Measurements from ENCODE around the gene LCA5L.

Gene LCA5L

GRCh38 chr21:39367783-39368182, 77.8 kb downstream of the LCA5L start:
- TF ChIP-seq TOX (CRISPR knock-in tag; IDR thresholded peaks at IDR 0.05; ENCODE audit: borderline replicate concordance): no peak
- TF ChIP-seq, protein P1, sequence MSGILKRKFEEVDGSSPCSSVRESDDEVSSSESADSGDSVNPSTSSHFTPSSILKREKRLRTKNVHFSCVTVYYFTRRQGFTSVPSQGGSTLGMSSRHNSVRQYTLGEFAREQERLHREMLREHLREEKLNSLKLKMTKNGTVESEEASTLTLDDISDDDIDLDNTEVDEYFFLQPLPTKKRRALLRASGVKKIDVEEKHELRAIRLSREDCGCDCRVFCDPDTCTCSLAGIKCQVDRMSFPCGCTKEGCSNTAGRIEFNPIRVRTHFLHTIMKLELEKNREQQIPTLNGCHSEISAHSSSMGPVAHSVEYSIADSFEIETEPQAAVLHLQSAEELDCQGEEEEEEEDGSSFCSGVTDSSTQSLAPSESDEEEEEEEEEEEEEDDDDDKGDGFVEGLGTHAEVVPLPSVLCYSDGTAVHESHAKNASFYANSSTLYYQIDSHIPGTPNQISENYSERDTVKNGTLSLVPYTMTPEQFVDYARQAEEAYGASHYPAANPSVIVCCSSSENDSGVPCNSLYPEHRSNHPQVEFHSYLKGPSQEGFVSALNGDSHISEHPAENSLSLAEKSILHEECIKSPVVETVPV (CRISPR knock-in tag; IDR thresholded peaks at IDR 0.05): no peak
- no peak for TF ChIP-seq BACH2 (CRISPR knock-in tag; IDR thresholded peaks at IDR 0.05; ENCODE audit: borderline replicate concordance)
- TF ChIP-seq ZNF8 (CRISPR knock-in tag; IDR thresholded peaks at IDR 0.05): no peak
- TF ChIP-seq ZC3H10 (CRISPR knock-in tag; IDR thresholded peaks at IDR 0.05): no peak
- TF ChIP-seq SNAI2 (CRISPR knock-in tag; IDR thresholded peaks at IDR 0.05): no peak
- no peak for TF ChIP-seq ZFP3 (CRISPR knock-in tag; IDR thresholded peaks at IDR 0.05)
- no peak for TF ChIP-seq CSDC2 (CRISPR knock-in tag; IDR thresholded peaks at IDR 0.05)
- TF ChIP-seq ZNF70 (CRISPR knock-in tag; IDR thresholded peaks at IDR 0.05): no peak
- ATAC-seq: no peak

GRCh38 chr21:39366563-39366962, 79.0 kb downstream of the LCA5L start:
- ATAC-seq: no peak
- TF ChIP-seq TCF4 (CRISPR knock-in tag; IDR thresholded peaks at IDR 0.05; ENCODE audit: borderline replicate concordance) (no peak), POU6F1 (CRISPR knock-in tag; IDR thresholded peaks at IDR 0.05; ENCODE audit: borderline replicate concordance, low read depth) (no peak), TOX (CRISPR knock-in tag; IDR thresholded peaks at IDR 0.05; ENCODE audit: borderline replicate concordance) (no peak), GLIS3 (CRISPR knock-in tag; IDR thresholded peaks at IDR 0.05) (no peak), RARB (CRISPR knock-in tag; IDR thresholded peaks at IDR 0.05) (no peak), ISL1 (CRISPR knock-in tag; IDR thresholded peaks at IDR 0.05) (no peak), CSDC2 (CRISPR knock-in tag; IDR thresholded peaks at IDR 0.05) (no peak), ESRRG (CRISPR knock-in tag; IDR thresholded peaks at IDR 0.05) (no peak)
- TF ChIP-seq, protein P2, sequence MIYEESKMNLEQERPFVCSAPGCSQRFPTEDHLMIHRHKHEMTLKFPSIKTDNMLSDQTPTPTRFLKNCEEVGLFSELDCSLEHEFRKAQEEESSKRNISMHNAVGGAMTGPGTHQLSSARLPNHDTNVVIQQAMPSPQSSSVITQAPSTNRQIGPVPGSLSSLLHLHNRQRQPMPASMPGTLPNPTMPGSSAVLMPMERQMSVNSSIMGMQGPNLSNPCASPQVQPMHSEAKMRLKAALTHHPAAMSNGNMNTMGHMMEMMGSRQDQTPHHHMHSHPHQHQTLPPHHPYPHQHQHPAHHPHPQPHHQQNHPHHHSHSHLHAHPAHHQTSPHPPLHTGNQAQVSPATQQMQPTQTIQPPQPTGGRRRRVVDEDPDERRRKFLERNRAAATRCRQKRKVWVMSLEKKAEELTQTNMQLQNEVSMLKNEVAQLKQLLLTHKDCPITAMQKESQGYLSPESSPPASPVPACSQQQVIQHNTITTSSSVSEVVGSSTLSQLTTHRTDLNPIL (CRISPR knock-in tag; IDR thresholded peaks at IDR 0.05; ENCODE audit: low read depth): no peak

DNA sequence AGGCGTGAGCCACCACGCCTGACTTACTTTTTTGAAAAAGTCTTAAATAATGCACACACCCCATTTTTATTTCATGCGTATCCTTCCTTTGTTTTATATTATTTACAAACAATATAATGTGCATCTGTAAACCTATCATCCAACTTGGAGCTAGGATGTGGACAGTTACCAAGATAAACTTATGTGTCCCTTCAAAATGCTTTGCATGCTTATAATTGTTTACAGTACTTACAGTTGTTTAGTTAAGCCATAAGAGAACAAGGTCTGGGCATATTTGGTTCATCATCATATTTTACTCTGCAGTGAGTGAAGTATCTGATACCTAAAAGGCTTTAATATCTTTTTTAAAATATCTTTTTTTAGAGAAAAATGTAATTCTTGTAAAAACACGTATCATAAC, 80.6 kb downstream of the LCA5L start:
- TF ChIP-seq ZFP30 (CRISPR knock-in tag; IDR thresholded peaks at IDR 0.05) (no peak), ZNF565 (CRISPR knock-in tag; conservative IDR thresholded peaks at IDR 0.05; ENCODE audit: low read depth) (no peak), ZFP3 (CRISPR knock-in tag; IDR thresholded peaks at IDR 0.05) (no peak), ZNF70 (CRISPR knock-in tag; IDR thresholded peaks at IDR 0.05) (no peak), TCF4 (CRISPR knock-in tag; IDR thresholded peaks at IDR 0.05; ENCODE audit: borderline replicate concordance) (no peak), GLIS3 (CRISPR knock-in tag; IDR thresholded peaks at IDR 0.05) (no peak), ZC3H10 (CRISPR knock-in tag; IDR thresholded peaks at IDR 0.05) (no peak), ISL1 (CRISPR knock-in tag; IDR thresholded peaks at IDR 0.05) (no peak), TOX (CRISPR knock-in tag; IDR thresholded peaks at IDR 0.05; ENCODE audit: borderline replicate concordance) (no peak), CSDC2 (CRISPR knock-in tag; IDR thresholded peaks at IDR 0.05) (no peak), POU6F1 (CRISPR knock-in tag; IDR thresholded peaks at IDR 0.05; ENCODE audit: borderline replicate concordance, low read depth) (no peak), ZNF8 (CRISPR knock-in tag; IDR thresholded peaks at IDR 0.05) (no peak), ESRRG (CRISPR knock-in tag; IDR thresholded peaks at IDR 0.05) (no peak), ARNTL (CRISPR knock-in tag; IDR thresholded peaks at IDR 0.05; ENCODE audit: borderline replicate concordance, low read depth) (no peak)
- TF ChIP-seq, protein P3, sequence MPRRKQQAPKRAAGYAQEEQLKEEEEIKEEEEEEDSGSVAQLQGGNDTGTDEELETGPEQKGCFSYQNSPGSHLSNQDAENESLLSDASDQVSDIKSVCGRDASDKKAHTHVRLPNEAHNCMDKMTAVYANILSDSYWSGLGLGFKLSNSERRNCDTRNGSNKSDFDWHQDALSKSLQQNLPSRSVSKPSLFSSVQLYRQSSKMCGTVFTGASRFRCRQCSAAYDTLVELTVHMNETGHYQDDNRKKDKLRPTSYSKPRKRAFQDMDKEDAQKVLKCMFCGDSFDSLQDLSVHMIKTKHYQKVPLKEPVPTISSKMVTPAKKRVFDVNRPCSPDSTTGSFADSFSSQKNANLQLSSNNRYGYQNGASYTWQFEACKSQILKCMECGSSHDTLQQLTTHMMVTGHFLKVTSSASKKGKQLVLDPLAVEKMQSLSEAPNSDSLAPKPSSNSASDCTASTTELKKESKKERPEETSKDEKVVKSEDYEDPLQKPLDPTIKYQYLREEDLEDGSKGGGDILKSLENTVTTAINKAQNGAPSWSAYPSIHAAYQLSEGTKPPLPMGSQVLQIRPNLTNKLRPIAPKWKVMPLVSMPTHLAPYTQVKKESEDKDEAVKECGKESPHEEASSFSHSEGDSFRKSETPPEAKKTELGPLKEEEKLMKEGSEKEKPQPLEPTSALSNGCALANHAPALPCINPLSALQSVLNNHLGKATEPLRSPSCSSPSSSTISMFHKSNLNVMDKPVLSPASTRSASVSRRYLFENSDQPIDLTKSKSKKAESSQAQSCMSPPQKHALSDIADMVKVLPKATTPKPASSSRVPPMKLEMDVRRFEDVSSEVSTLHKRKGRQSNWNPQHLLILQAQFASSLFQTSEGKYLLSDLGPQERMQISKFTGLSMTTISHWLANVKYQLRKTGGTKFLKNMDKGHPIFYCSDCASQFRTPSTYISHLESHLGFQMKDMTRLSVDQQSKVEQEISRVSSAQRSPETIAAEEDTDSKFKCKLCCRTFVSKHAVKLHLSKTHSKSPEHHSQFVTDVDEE (CRISPR knock-in tag; IDR thresholded peaks at IDR 0.05): no peak
- TF ChIP-seq, protein P1 (CRISPR knock-in tag; IDR thresholded peaks at IDR 0.05): no peak
- TF ChIP-seq, protein P4, sequence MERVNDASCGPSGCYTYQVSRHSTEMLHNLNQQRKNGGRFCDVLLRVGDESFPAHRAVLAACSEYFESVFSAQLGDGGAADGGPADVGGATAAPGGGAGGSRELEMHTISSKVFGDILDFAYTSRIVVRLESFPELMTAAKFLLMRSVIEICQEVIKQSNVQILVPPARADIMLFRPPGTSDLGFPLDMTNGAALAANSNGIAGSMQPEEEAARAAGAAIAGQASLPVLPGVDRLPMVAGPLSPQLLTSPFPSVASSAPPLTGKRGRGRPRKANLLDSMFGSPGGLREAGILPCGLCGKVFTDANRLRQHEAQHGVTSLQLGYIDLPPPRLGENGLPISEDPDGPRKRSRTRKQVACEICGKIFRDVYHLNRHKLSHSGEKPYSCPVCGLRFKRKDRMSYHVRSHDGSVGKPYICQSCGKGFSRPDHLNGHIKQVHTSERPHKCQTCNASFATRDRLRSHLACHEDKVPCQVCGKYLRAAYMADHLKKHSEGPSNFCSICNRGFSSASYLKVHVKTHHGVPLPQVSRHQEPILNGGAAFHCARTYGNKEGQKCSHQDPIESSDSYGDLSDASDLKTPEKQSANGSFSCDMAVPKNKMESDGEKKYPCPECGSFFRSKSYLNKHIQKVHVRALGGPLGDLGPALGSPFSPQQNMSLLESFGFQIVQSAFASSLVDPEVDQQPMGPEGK (CRISPR knock-in tag; IDR thresholded peaks at IDR 0.05; ENCODE audit: borderline replicate concordance): no peak
- no peak for ATAC-seq
